ENCODE data around the gene WDR54.

GRCh38 chr2:74457129-74457548 lies 35.6 kb downstream of the WDR54 start:
- TF ChIP-seq, protein P1, sequence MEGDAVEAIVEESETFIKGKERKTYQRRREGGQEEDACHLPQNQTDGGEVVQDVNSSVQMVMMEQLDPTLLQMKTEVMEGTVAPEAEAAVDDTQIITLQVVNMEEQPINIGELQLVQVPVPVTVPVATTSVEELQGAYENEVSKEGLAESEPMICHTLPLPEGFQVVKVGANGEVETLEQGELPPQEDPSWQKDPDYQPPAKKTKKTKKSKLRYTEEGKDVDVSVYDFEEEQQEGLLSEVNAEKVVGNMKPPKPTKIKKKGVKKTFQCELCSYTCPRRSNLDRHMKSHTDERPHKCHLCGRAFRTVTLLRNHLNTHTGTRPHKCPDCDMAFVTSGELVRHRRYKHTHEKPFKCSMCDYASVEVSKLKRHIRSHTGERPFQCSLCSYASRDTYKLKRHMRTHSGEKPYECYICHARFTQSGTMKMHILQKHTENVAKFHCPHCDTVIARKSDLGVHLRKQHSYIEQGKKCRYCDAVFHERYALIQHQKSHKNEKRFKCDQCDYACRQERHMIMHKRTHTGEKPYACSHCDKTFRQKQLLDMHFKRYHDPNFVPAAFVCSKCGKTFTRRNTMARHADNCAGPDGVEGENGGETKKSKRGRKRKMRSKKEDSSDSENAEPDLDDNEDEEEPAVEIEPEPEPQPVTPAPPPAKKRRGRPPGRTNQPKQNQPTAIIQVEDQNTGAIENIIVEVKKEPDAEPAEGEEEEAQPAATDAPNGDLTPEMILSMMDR (IDR thresholded peaks at IDR 0.05): no peak
- no peak for TF ChIP-seq POLR2AphosphoS5 (IDR thresholded peaks at IDR 0.05)

All from prostate gland (tissue), 2 donors.